GM19099 (cell line): ENCODE data around the gene VSTM4.

Experiments
- POLR2A ChIP-seq: IDR thresholded peaks from 3 replicates; pipeline ENCODE4 v1.6.1; 2011; ENCODE audit warnings: low read depth; ENCODE audit not compliant: insufficient read length; ENCODE audit errors: extremely low read depth

Gene VSTM4

GRCh38 chr10:49134327-49134726 lies 19.0 kb upstream of the VSTM4 start:
- no peak for TF ChIP-seq POLR2A

DNA sequence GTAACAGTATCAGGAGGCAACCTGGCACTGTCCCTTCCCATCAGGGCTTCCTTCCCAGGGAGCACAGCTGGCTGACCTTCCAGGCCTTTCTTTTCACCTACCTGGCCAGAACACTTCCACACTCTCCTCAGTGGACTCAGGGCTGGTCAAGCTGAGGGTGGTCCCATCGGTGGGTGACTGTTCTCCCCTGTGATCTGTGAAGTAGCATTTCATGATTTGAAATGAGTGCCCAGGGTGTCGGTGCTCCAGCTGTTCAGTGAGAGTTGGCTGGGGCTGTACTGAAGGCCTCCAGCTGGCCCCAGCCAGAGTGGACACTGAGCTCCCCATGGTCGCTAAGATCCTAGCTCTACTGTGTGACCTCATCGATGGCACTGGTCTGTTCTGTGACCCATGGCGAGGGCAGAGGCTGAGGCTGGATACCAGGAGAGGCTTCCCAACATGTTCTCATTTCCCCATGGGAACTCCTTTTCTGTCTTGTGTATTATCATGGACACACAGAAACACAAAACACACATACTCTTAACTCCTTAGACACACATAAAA lies 18.5 kb upstream of the VSTM4 start, which contains the start of gene FAM170B:
Gene FAM170B, minus strand, starts transcription at position 316 of the 543 bp plus-strand sequence. Its CDS starts 103 bp downstream, at position 213.
- no peak for TF ChIP-seq POLR2A

GRCh38 chr10:49132362-49132737 lies 17.0 kb upstream of the VSTM4 start:
- no peak for TF ChIP-seq POLR2A

DNA sequence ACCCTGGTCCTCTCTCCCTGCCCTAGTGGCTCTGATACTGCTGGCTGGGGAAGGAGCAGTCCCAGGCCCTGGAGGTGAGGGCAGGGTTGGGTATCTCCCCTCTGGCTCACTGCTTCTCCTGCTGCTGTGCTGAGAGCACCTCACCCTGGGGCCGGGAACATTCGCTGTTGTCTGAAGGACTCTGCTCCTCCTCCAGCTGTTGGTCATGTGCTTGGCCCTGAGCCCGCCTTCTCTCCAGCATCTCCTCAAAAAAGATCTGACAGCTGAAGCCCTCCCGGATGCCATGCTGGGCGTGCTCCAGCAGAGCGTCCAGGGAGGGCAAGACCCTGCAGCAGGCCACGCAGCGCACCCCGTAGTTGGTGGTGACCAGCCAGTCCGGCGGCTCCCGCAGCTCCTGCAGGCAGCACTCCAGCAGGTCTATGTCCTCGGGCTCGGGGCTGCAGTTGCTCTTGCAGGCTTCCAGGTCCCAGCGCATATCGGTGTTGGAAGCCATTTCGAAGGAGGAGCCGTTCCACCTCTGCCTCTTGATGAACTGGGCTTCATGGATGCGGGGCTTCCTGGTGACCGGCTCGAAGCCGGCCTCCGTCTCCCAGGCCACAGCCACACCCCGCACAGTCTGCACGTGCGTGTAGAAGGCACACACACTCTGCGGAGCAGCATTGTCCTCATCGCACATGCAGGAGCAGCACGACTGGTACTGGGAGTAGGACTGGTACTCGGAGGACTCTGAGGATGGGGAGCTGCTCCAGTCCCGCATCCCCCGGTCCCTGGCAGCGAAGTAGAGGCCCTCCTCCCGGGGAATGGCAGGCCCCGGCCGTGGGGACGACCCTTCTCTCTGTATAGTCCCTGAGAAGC lies 16.4 kb upstream of the VSTM4 start:
- TF ChIP-seq POLR2A: no peak

DNA sequence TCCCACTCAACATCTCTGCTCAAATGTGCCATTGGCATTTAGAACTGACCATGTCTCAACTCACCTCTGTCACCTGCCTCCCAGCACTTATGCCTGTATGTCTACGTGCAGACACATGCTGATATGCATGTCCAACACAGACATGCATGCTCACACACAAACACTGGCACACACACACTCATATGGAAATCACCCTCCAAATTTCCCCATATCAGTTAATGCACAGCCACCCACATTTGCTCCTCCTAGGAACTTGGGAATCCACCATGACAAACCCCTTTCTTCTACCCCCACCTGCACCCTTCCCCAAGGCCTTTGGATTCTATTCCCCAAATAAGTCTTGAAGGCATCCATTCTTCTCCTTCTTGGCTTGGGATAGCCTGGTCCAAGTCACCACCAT lies 14.1 kb upstream of the VSTM4 start:
- no peak for TF ChIP-seq POLR2A

DNA sequence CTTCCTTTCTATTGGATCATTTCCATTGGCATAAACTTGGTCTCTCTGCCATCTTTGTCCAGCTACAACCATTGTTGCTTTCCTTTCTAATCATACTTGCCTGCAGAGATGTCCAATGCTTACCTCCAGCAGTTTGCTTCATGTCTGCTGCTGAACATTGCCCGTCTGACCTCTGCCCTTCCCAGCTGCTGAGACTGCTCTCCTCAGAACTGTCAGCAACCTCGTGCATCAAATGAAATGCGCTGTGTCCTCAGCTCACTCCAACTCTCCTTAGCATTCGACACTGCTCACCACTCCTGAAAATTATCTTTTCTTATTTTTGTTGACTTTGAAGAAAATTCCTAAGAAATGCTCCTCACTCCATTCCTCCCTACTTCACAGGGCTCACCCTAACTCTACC lies 13.5 kb upstream of the VSTM4 start:
- no peak for TF ChIP-seq POLR2A

DNA sequence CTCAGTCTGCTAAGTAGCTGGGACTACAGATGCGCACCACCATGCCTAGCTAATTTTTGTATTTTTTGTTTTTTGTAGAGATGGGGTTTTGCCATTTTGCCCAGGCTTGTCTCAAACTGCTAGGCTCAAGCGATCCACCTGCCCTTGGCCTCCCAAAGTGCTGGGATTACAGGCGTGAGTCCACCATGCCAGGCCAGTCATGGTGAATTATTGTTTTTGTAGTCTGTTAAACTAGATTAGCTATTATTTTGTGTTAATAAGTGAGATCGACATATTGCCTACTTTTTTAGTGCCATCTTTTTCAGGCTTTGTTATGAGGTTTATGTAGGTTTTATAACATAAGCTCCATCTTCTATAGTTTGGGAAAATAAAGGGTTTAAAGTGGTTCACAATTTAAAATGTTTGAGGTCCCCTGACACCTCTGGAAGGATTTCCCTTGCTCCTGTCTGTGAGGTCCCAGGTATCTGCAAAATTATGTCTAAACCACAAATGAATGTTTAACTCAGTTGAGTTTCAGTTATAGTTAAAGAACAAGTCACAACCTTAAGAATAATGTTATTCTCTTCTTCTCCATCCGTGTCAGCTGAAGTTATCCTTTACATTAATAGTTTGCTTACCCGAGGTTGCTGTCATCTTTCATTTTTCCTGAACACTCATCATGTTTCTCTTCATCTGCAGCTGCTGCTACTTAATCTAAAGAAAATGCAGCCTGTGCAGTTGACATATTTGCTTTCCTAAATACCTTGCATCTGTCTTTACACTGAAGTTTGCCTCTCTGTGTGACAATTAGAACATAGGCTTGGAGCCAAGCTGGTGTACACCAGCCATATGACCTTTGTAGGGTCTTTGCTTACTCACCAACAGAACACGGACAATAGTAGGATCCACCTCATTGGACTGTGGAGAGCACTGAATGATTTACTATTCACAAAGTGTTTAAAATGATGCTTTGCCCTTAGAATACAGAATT lies 8.9 kb upstream of the VSTM4 start:
- TF ChIP-seq POLR2A: no peak

- TF ChIP-seq POLR2A: no peak
Measured at GRCh38 chr10:49120911-49121310, 5.6 kb upstream of the VSTM4 start.

DNA sequence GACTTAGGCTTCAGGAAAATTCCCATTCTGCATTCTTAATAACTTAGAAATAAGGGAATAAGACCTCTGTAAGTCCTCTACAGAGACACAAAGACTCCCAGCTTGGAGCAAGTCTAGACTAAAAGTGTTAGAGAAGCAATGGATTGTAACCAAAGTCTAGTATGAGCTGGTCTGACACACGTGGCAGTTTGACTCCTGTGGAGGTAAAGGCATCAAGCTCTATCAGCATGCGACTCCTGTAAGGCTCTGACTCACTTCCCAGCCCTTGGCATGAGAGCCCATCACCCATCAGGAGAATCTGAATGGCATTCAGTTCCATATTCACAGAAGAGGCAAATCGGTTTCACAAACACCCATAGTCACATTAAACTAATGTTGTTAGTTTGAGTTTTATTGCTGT lies 4.4 kb upstream of the VSTM4 start:
- TF ChIP-seq POLR2A: no peak

- TF ChIP-seq POLR2A: no peak
Measured at GRCh38 chr10:49118430-49119074, 3.2 kb upstream of the VSTM4 start.

- no peak for TF ChIP-seq POLR2A
Measured at GRCh38 chr10:49117376-49118070, 2.2 kb upstream of the VSTM4 start.

GRCh38 chr10:49116509-49117375 lies 1.4 kb upstream of the VSTM4 start:
- TF ChIP-seq POLR2A: no peak

DNA sequence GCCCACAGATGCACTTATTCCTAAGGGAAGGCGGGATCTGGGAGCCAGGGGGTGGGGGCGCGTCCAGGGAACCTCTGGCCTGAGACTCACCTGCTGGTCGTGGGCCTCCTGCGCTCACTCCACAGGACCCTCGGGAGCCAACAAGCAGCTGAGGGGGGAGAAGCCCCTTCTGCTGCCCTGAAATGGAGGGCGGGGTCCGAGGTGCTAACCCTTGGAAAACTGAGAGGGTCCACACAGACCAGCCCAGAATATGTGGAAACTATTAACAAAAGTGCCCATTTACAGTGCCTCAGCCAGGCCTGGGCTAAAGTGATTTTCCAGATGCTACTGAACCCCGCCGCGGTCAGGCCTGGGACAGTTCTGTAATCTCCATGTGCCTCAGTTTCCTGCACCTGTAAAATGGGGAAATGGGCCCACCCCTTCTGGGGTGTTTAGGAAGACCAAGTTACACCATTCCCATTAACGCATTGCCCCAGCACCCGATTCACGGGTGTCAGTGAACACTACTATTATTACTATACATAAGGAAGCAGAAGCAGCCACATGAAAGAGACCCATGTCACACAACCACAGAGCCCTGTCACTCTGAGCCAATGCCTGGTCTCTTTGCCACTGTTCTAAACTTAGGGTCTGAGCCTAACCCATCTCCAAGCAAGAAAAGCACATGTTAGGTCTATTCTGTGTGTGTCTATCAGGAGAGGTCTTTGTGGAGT lies 630 bp upstream of the VSTM4 start:
- no peak for TF ChIP-seq POLR2A
